ENCODE data around the gene COA1.
"Not testable (repeated sequence)": the region's sequence is repeated elsewhere in the genome, so short reads cannot be mapped to it uniquely, and the experiment has no call there.

Gene COA1, protein sequence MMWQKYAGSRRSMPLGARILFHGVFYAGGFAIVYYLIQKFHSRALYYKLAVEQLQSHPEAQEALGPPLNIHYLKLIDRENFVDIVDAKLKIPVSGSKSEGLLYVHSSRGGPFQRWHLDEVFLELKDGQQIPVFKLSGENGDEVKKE

DNA sequence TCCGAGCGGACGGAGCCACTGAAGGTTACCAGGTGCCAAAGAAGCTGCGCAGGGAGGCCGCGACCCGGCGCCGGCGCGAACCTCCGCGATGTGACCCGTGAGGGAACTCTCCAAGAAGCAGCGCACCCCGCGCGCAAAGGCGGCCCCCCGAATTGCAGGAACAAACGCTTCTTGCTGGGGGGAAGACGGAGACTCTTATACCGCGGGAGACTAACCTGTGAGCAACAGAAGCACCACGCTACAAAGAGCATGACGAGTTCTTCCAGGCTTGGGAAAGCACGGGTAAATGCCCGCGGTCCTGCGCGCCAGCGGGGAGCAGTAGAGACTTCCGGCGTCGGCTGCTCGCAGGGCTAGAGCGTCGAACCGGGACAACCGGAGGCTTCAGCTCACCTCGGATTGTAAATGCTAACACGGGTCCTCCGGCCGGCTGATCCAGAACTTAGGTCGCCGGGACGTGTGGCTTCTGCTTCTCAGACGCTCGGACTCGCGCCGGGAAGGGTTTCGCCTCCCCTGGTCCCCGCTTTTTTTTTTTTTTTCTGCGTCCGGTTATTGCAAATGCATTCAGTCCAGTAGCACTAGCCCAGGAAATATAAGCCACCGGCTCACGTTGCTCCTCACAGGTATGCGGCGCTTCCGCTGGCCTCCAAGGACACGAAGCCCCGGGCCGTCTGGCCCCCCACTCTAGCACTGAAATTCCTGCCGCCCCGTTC lies at the start of gene COA1:
Gene COA1 (minus strand): TSS at position 310 of the 710 bp plus-strand sequence. CDS start 80,909 bp downstream, outside the sequence.
- DNase-seq (ENCODE audit: low read depth) = peak; percentile 65

DNA sequence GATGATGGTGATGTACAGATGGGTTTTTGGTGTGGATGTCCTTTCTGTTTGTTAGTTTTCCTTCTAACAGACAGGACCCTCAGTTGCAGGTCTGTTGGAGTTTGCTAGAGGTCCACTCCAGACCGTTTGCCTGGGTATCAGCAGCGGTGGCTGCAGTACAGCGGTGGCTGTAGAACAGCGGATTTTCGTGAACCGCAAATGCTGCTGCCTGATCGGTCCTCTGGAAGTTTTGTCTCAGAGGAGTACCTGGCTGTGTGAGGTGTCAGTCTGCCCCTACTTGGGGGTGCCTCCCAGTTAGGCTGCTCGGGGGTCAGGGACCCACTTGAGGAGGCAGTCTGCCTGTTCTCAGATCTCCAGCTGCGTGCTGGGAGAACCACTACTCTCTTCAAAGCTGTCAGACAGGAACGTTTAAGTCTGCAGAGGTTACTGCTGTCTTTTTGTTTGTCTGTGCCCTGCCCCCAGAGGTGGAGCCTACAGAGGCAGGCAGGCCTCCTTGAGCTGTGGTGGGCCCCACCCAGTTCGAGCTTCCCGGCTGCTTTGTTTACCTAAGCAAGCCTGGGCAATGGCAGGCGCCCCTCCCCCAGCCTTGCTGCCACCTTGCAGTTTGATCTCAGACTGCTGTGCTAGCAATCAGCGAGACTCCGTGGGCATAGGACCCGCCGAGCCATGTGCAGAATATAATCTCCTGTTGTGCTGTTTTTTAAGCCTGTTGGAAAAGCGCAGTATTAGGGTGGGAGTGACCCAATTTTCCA lies 49.1 kb upstream of the COA1 start:
- DNase-seq (ENCODE audit: low read depth) = not testable (repeated sequence)

GRCh38 chr7:43775255-43775654 lies 45.9 kb upstream of the COA1 start:
- DNase-seq (ENCODE audit: low read depth) = not testable (repeated sequence)

DNA sequence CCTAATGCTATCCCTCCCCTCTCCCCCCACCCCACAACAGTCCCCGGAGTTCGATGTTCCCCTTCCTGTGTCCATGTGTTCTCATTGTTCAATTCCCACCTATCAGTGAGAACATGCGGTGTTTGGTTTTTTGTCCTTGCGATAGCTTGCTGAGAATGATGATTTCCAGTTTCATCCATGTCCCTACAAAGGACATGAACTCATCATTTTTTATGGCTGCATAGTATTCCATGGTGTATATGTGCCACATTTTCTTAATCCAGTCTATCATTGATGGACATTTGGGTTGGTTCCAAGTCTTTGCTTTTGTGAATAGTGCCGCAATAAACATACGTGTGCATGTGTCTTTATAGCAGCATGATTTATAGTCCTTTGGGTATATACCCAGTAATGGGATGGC lies 43.9 kb upstream of the COA1 start:
- not testable (repeated sequence) for DNase-seq (ENCODE audit: low read depth)

- DNase-seq (ENCODE audit: low read depth) = no peak
Measured at GRCh38 chr7:43771573-43771972, 42.2 kb upstream of the COA1 start.

DNA sequence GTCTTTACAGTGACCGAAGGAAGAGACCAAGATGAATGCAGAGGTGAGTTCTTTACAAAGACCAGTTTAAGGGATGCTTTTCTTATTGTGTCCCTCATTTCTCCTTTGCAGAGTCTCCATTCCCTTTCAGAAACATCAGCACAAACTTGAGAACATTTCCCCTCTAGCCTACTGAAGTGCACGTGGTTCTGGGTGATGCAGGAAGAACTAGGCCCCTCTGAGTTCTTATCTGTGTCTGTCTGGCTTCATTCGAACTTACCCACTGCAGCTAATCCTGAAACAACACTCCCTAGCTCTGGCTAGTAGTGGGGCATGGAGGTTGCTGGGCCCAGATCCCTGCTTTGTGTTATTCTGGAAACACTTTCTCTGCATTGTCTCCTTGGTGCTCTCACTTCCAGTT lies 41.8 kb upstream of the COA1 start:
- no peak for DNase-seq (ENCODE audit: low read depth)

DNA sequence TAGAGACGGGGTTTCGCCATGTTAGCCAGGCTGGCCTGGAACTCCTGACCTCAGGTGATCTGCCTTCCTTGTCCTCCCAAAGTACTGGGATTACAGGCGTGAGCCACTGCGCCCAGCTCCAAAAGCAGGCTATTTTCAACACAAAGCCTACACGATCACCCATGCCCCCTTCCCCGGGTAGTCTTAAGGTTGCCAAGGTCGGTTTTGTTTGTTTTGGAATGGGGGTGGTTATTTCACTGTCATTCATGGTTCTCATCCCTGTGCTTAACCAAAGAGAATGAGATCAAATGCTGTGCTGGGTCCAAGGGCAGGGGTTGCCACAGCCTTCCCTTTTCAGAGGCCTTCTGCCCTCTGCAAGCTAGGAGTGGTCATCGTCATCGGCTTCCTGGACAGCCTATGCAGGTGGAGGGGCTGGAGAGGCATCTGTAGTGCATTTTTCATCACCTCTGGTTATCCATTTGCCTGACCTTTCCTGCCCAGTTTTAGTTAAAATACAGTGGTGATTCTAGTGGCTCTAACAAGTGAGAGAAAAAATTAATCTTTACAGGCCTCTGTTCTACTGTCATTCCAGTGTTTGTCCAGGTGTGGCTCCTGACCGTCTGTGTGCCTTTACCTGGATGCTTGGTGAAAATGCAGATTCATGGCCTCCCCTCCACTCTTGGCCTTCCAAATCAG lies 40.6 kb upstream of the COA1 start:
- no peak for DNase-seq (ENCODE audit: low read depth)

DNA sequence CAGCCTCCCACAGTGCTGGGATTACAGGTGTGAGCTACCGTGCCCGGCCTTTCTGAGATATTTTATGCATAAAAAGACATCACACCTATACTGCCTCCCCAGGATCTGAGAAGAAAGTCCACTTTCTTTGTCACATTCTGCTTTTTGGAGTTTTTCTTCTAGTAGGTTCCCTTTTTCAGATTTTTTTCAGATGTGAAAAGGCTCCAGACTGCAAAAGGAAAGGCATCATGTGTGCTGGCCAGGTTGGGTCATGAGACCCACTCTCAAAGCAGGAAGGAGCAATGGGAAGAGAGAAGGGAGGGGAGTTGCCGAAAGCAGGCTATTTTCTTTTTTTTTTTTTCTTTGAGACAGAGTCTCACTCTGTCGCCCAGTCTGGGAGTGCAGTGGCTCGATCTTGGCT lies 40.0 kb upstream of the COA1 start:
- no peak for DNase-seq (ENCODE audit: low read depth)

- DNase-seq (ENCODE audit: low read depth) = no peak
Measured at GRCh38 chr7:43768887-43769272, 39.6 kb upstream of the COA1 start.

- no peak for DNase-seq (ENCODE audit: low read depth)
Measured at GRCh38 chr7:43768201-43768886, 39.0 kb upstream of the COA1 start.

DNA sequence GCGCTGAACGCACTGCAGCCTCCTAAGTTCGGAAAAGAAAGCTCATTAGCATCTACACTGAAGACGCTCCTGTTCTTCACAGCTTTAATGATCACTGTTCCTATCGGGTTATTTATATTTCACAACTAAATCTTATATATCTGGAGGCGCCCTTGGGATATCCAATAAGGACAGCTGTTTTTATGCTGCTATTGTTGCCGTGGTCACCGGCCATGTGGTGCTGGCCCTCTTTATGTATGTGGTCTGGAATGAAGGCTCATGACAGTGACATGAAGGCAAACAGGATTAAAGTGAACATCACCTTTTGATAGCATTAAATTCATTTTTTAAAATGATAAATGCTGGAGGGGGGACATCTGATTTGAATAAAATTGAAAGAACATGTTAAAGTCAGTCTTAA lies 38.0 kb upstream of the COA1 start:
- no peak for DNase-seq (ENCODE audit: low read depth)

DNA sequence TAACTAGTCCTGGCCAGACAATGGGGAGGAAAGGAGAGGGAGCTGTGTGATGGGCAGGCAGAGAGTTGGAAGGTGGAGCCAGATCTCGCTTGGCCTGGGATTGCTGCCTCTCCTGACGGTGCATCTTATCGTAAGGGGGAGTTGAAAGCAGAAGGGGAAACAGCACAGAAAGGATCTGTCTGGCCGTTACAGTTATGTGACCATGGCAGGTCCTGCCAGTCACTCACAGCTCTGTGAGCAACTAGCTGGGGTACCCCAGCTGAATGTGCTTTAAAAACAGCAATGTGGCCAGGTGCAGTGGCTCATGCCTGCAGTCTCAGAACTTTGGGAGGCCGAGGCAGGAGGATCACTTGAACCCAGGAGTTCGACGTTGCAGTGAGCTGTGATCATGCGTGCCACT lies 37.2 kb upstream of the COA1 start:
- no peak for DNase-seq (ENCODE audit: low read depth)

GRCh38 chr7:43764807-43765491 lies 35.6 kb upstream of the COA1 start:
- no peak for DNase-seq (ENCODE audit: low read depth)

DNA sequence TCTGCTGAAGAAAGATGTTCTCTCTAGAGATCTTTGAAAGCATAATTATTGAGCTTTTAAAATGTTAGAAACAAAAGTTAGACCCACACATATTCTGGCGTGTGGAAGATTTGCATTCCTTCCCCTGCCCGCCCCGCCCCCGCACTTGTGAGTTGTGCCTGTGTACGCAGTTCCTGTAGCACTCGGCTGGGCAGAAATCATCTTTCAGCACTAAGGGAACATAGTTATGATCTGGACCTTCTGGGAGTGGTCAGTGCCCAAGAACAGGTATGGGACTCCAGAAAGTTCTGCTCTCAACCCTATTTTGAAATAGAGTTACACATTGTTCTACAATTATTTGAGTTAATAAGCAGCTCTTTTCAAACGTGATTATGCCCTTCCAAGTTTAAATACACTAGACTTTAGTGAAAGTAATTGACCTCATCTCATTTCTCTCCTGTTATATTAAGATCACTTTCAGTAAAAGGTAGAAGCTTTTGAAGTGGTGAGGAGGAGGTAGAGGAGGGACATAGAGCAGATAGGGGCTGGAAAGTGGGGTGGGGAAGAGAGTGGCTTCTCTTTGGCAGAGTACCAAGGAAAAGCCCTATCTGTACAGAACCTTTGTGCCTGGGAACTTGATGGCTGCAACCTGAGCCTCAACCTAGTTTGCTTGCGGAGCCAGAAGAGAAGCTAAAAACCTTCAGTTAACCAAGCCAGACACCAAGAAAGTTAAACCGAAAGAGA lies 34.9 kb upstream of the COA1 start:
- DNase-seq (ENCODE audit: low read depth) = no peak

DNA sequence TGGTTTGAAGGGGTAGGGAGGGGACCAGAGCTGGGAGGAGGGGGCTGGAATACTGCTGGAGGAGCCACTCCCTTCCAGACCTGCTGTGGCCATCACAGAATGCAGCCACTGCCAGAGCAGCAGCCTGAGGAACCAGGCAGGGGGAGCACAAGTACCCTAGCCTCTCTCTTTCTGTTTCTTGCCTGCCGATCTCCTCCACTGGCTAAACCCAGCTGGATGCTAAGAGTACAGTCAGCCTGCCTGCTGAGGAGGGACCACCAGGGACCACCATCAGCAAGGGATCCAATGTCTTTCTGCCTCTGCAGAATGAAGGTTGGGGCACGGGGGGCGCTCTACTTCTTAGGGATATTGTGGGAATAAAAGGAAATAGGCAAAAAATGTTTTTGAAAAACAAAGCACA lies 33.9 kb upstream of the COA1 start:
- DNase-seq (ENCODE audit: low read depth) = no peak

- DNase-seq (ENCODE audit: low read depth) = no peak
Measured at GRCh38 chr7:43761938-43762692, 32.8 kb upstream of the COA1 start.

DNA sequence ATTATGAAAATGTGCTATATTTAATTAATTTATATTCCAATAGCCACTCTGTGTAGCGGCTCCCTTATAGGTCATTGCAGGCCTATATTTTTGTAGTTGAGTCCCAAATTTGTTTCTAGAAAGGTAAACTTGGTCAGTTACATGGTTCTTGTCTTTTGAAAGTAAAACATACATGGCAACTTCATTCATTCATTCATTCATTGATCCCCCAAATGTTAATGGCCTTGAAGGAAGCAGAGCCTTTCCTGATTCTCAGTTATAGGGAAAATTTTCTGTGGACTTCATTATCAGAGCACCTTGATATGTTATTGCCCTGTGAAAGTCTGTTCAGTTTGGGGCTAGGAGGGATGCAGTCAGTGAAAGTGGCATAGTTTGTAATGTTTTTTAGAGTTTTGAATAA lies 32.1 kb upstream of the COA1 start:
- DNase-seq (ENCODE audit: low read depth) = no peak

- no peak for DNase-seq (ENCODE audit: low read depth)
Measured at GRCh38 chr7:43760861-43761260, 31.5 kb upstream of the COA1 start.

DNA sequence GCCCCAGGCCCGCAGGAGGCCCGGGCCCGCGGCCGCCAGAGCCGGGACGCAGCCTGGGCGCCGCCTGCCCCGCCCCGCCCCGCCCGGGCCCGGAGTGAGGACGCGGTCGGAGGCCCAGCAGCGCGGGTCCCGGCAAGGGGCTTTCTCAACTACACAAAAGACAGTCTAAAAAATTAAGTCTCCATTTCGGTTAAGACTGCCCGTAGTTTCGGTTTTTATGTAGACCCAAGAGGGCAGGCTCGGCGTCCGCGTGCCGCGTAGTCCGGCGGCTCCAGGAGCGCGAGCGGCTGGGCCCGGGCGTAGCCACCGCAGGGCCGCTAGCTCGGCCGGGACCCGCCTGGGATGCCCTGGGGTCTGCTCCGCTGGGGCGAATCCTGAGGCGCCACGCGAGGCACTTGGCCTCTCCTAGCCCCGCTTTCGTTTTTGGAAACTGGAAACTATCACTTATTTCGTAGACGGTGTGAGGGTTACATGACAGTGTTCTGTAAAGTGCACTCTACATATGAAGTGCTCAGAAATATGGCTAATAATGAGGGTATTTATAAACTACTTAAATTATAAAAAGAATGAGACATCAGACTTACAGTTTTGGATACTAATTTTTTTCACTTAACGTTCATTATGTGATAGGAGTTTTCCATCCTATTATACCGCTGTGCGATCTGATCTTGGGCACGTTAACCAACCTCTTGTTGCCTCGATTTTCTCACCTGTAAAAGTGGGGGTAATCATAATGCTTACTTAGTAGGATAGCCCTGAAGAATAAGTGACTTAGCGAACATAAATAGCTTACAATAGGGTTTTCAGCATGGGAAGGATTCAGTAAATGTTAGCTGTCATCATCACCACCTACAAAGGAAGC lies 29.7 kb upstream of the COA1 start:
- no peak for DNase-seq (ENCODE audit: low read depth)
